ENCODE results near the gene GPR183.

DNA sequence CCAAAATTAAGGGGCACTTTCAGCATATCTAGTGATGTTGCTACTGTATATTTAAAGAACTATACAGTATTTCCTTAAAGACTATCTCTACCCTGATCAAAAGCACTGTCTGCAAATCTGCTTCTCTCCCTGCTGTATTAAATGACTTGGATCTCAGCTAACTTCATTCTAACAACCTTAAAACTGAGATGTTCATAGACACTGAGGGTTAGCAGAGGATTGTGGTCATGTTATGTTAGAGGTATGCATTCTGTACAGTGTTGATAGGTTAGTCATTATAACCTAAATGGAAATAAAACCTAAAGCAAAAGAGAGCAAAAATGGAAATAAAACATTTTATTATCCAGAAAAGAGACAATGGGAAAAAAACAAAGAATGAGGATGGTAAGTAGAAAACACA is 9.9 kb downstream of the GPR183 start:
- TF ChIP-seq, protein P1, sequence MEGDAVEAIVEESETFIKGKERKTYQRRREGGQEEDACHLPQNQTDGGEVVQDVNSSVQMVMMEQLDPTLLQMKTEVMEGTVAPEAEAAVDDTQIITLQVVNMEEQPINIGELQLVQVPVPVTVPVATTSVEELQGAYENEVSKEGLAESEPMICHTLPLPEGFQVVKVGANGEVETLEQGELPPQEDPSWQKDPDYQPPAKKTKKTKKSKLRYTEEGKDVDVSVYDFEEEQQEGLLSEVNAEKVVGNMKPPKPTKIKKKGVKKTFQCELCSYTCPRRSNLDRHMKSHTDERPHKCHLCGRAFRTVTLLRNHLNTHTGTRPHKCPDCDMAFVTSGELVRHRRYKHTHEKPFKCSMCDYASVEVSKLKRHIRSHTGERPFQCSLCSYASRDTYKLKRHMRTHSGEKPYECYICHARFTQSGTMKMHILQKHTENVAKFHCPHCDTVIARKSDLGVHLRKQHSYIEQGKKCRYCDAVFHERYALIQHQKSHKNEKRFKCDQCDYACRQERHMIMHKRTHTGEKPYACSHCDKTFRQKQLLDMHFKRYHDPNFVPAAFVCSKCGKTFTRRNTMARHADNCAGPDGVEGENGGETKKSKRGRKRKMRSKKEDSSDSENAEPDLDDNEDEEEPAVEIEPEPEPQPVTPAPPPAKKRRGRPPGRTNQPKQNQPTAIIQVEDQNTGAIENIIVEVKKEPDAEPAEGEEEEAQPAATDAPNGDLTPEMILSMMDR (IDR thresholded peaks at IDR 0.05) = no peak
- no peak for TF ChIP-seq POLR2A (IDR thresholded peaks at IDR 0.05)
- TF ChIP-seq POLR2AphosphoS5 (IDR thresholded peaks at IDR 0.05; ENCODE audit: insufficient read depth in 1 of 2, low read depth in 1 of 2) = no peak

Data from vagina (tissue), 2 donors.